ENCODE measurements around the gene ITIH3.

Gene ITIH3

DNA sequence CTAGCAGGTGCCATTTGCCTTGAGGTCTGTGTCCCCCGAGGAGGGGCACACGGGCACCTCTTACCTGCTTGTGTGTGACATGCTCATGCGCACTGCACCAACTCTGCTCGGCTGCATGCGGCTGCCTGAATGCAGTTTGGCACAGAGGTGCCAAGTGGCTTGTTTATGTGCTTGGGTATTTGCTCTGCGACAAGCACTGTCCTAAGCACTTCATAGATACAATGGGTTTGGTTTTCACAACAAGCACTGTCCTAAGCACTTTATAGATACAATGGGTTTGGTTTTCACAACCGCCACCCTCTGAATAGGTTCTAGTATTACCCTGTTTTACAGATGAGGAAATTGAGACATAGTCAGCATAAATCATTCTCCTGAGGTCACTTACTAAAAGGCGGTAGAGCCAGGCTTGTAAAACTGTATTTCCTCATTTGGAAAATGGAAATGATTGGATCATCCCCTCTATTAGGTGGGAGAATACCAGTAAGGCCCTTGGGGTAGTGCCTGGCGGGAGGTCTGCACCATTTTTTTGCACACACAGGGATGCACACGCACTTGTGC is 35.4 kb downstream of the ITIH3 start:
- no peak for TF ChIP-seq TAF1 (IDR thresholded peaks at IDR 0.05; ENCODE audit: borderline replicate concordance, insufficient read depth, low read length)

GRCh38 chr3:52830535-52831258 is 36.1 kb downstream of the ITIH3 start, which contains the start of gene ITIH4:
TSS of gene ITIH4 (minus strand) at chr3:52830672. CDS start at chr3:52830642, 30 bp downstream.
- TF ChIP-seq SIN3A (IDR thresholded peaks at IDR 0.05; ENCODE audit: borderline replicate concordance, insufficient read depth, low read length) (no peak), TAF1 (IDR thresholded peaks at IDR 0.05; ENCODE audit: borderline replicate concordance, insufficient read depth, low read length) (no peak), POLR2AphosphoS5 (IDR thresholded peaks at IDR 0.05; ENCODE audit: low read depth, low read length) (no peak), FOXP2 (optimal IDR thresholded peaks at IDR 0.05; ENCODE audit: borderline replicate concordance, extremely low read depth, extremely low read length, insufficient read depth) (no peak)
- TF ChIP-seq, protein P1, sequence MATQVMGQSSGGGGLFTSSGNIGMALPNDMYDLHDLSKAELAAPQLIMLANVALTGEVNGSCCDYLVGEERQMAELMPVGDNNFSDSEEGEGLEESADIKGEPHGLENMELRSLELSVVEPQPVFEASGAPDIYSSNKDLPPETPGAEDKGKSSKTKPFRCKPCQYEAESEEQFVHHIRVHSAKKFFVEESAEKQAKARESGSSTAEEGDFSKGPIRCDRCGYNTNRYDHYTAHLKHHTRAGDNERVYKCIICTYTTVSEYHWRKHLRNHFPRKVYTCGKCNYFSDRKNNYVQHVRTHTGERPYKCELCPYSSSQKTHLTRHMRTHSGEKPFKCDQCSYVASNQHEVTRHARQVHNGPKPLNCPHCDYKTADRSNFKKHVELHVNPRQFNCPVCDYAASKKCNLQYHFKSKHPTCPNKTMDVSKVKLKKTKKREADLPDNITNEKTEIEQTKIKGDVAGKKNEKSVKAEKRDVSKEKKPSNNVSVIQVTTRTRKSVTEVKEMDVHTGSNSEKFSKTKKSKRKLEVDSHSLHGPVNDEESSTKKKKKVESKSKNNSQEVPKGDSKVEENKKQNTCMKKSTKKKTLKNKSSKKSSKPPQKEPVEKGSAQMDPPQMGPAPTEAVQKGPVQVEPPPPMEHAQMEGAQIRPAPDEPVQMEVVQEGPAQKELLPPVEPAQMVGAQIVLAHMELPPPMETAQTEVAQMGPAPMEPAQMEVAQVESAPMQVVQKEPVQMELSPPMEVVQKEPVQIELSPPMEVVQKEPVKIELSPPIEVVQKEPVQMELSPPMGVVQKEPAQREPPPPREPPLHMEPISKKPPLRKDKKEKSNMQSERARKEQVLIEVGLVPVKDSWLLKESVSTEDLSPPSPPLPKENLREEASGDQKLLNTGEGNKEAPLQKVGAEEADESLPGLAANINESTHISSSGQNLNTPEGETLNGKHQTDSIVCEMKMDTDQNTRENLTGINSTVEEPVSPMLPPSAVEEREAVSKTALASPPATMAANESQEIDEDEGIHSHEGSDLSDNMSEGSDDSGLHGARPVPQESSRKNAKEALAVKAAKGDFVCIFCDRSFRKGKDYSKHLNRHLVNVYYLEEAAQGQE (IDR thresholded peaks at IDR 0.05; ENCODE audit: insufficient read depth in 1 of 2, low read depth in 2 of 2, low read length in 2 of 2), result no peak

DNA sequence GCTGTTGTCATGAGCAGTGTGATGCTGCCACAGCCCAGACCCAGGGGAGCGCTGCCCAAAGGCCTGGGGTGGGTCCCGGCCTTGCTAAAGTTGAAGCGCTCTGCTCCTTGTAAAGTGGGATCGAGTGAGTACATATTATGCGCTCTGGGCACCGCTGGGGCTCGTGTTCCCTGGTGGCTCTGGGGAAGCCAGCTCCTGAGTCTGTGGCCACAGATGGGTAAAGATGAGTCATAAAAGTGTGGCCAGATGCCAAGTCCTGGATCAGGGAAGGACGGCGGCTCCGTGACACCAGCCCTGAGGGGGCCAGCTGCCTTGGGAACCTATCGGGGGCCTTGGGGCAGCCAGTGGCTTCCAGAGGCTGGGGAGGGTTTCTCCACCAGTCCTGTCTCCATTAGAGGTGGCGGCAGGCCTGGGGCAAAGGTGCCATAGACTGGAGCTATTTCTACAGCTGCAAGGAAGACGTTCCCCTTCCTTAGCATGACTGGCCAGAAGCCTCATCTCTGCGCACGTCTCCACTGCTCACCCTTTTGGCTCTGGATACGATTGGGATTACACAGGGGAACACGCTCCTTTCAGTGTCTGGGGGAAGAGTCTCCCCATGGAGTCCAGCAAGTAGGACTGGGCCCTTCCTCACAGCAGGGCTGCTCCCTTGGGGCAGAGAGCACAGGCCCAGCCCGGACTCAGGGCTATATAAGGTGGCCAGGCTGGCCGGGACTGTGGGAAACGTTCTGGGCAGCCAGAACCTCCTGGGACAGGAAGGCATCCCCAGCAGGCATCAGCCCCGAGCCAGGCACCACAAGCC is 37.1 kb downstream of the ITIH3 start:
- TF ChIP-seq, protein P1 (IDR thresholded peaks at IDR 0.05; ENCODE audit: insufficient read depth in 1 of 2, low read depth in 2 of 2, low read length in 2 of 2), result no peak
- TF ChIP-seq SIN3A (IDR thresholded peaks at IDR 0.05; ENCODE audit: borderline replicate concordance, insufficient read depth, low read length) (no peak), POLR2AphosphoS5 (IDR thresholded peaks at IDR 0.05; ENCODE audit: low read depth, low read length) (no peak)

DNA sequence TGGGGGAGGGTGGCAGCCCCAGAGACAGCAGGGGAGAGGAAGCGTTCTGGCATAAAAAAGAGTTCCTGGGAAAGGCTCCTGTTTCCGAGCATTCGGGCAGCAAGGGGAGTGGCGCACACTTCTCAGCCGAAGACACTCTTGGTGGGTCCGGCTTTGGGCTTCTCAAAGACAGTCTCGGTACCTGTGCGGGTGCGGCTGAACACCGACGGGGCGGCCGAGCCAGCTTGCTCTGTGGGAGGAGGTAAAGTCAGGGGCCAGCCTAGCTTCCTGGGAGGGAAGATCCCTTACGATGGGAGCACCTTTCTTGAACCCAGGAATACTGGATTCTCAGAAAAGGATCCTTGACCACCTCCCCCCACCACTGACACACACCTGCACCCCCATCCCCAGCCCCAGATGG is 38.6 kb downstream of the ITIH3 start:
- TF ChIP-seq, protein P1 (IDR thresholded peaks at IDR 0.05; ENCODE audit: insufficient read depth in 1 of 2, low read depth in 2 of 2, low read length in 2 of 2), result no peak
- no peak for TF ChIP-seq TAF1 (IDR thresholded peaks at IDR 0.05; ENCODE audit: borderline replicate concordance, insufficient read depth, low read length)

GRCh38 chr3:52834871-52835501 is 40.4 kb downstream of the ITIH3 start, which contains the start of gene MUSTN1:
TSS of gene MUSTN1 (minus strand) at chr3:52835019. CDS start at chr3:52834948, 71 bp downstream.
- no peak for TF ChIP-seq SIN3A (IDR thresholded peaks at IDR 0.05; ENCODE audit: borderline replicate concordance, insufficient read depth, low read length)
- TF ChIP-seq TAF1 (IDR thresholded peaks at IDR 0.05; ENCODE audit: borderline replicate concordance, insufficient read depth, low read length), result no peak
- TF ChIP-seq FOXP2 (optimal IDR thresholded peaks at IDR 0.05; ENCODE audit: borderline replicate concordance, extremely low read depth, extremely low read length, insufficient read depth), result no peak
- TF ChIP-seq POLR2AphosphoS5 (IDR thresholded peaks at IDR 0.05; ENCODE audit: low read depth, low read length), result no peak
- TF ChIP-seq, protein P1 (IDR thresholded peaks at IDR 0.05; ENCODE audit: insufficient read depth in 1 of 2, low read depth in 2 of 2, low read length in 2 of 2), result no peak
